ENCODE data around the gene NEK10. TPM values are rescaled to one million over a fixed set of nuclear protein-coding genes. Genes with fewer than 3 reads are reported as not detected.

The NEK10 gene
- polyA plus RNA-seq, 1 experiment = 3.0 TPM

DNA sequence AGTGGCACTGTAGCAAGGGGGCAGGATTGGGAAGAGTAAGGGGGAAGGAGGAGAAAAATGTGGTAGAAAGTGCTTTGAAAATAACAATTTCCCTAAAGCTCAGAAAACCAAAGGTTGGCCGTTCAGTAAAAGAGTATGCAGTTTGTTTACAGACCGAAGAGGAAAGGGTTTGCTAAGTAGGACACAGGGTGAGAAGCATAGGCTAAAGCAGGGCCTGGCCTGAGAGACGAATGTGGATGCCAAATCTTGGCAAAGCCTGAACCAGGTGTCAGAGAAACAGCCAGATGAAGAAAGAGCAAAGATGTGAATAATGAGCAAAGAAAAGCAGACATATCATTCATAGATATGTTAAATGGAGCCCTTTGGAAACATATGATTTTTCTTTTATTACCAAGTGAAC, 17.1 kb downstream of the NEK10 start:
- TF ChIP-seq, protein P1, sequence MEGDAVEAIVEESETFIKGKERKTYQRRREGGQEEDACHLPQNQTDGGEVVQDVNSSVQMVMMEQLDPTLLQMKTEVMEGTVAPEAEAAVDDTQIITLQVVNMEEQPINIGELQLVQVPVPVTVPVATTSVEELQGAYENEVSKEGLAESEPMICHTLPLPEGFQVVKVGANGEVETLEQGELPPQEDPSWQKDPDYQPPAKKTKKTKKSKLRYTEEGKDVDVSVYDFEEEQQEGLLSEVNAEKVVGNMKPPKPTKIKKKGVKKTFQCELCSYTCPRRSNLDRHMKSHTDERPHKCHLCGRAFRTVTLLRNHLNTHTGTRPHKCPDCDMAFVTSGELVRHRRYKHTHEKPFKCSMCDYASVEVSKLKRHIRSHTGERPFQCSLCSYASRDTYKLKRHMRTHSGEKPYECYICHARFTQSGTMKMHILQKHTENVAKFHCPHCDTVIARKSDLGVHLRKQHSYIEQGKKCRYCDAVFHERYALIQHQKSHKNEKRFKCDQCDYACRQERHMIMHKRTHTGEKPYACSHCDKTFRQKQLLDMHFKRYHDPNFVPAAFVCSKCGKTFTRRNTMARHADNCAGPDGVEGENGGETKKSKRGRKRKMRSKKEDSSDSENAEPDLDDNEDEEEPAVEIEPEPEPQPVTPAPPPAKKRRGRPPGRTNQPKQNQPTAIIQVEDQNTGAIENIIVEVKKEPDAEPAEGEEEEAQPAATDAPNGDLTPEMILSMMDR (IDR thresholded peaks at IDR 0.05; ENCODE audit: low read depth, low read length) = no peak
- POLR2A ChIA-PET = no interaction called here
- CTCF ChIA-PET = no interaction called here
- no peak overlapping the region for H3K27ac ChIP-seq (ENCODE audit: low read depth, low read length)
- DNase-seq (ENCODE audit: low read depth, low spot score) = no peak
- no peaks in the 10 kb centered on the region for H3K27me3 ChIP-seq (ENCODE audit: control insufficient read depth, insufficient read depth, low read length)
- no peak overlapping the region for H3K4me3 ChIP-seq (ENCODE audit: low read depth, low read length)
- no peaks in the 10 kb centered on the region for H3K9me3 ChIP-seq (ENCODE audit: control insufficient read depth, insufficient read depth, low read length)

DNA sequence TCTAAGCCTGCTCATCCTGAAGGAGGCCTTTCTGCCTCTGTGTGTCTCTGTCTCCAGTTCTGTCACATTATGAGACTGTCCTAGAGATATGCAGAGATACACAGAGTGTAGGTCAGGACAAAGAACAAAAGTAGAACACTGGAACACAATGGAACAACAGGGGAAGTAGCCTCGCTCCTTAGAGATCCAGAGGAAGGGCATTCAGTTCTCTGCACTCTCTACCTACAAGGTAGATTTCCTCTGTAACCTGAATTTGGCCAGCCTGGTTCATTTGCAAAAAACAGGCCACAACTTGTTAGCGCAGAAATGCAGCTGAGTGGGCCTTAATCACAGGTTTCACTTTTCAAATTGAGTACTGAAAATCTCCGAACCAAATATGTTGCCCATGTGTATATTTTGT, 19.4 kb downstream of the NEK10 start:
- TF ChIP-seq, protein P1 (IDR thresholded peaks at IDR 0.05; ENCODE audit: low read depth, low read length) = no peak
- Histone ChIP-seq H3K27ac (ENCODE audit: low read depth, low read length) (no peak overlapping the region), H3K27me3 (ENCODE audit: control insufficient read depth, insufficient read depth, low read length) (no peaks in the 10 kb centered on the region), H3K4me3 (ENCODE audit: low read depth, low read length) (no peak overlapping the region), H3K9me3 (ENCODE audit: control insufficient read depth, insufficient read depth, low read length) (no peaks in the 10 kb centered on the region)
- POLR2A ChIA-PET = no interaction called here
- CTCF ChIA-PET = interaction anchor here (1.4 kb wide), 1 partner anchor 8 kb away, joined by 5 read pairs; no protein-coding TSS in a partner anchor
- no peak for DNase-seq (ENCODE audit: low read depth, low spot score)

DNA sequence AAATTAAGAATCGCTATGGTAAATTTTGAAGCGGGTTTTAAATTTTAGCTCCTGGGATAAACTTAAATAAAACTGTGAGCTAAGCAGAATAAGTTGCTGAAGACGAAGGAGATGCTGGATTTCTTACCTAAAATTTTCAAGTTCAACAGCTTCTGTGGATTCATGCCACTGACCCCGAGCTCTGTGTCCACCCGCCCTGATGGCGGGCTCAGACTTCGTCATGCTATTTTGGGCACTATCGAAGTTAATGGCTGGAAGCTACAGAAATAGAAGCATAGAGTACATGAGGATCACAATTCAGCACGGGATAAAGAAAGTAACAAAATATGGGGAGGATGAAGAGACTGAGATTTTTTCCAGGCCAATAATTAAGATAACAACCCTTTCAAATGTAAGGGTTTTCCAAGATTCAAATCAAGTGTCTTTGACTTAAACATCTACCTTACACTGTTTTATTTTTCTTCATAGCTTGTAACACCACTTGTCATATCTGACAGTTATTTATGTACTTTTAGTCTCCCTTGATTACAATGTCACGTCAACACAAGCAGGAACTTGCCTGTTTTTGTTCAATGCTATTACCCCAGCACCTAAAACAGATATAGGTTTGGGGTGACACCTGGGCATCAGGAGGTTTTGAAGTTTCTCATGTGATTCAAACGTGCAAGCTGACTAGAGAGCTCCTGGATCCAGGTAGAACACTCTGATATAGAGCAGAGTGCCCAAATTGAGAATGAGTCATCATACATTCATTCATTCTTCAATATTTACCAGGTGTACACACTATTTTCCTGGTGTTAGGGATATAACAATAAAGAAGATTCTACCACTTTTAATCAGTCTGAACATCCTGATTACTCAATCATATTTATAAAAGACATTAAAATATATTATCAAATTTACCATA, 23.0 kb downstream of the NEK10 start:
- TF ChIP-seq, protein P1 (IDR thresholded peaks at IDR 0.05; ENCODE audit: low read depth, low read length) = no peak
- Histone ChIP-seq H3K4me3 (ENCODE audit: low read depth, low read length) (no peak overlapping the region), H3K27me3 (ENCODE audit: control insufficient read depth, insufficient read depth, low read length) (no peaks in the 10 kb centered on the region), H3K27ac (ENCODE audit: low read depth, low read length) (no peak overlapping the region), H3K9me3 (ENCODE audit: control insufficient read depth, insufficient read depth, low read length) (no peaks in the 10 kb centered on the region)
- ChIA-PET POLR2A (no interaction called here), CTCF (interaction anchor here (1.1 to 2.0 kb wide), 2 partner anchors 12 to 20 kb away, joined by 3 to 7 read pairs; no protein-coding TSS in a partner anchor)
- DNase-seq (ENCODE audit: low read depth, low spot score) = no peak

DNA sequence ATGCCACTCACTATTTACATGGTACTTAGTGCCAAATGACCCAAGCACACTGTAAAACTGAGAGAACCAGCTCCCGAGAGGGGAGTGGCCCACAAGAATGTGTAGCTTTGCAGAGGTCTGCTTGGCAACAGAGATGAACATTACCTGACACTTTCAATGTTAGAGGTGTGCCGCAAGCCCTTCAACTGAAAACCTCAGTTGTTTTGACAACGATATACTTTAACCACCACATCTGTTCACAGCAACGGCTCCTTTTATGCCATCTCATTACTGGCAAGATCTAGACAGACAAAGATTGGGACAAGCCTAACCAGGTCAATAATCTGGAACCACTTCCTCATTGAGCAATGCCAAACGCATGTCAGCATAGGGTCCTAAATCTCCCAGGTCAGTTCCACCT, 23.7 kb downstream of the NEK10 start:
- TF ChIP-seq, protein P1 (IDR thresholded peaks at IDR 0.05; ENCODE audit: low read depth, low read length) = no peak
- no peak for DNase-seq (ENCODE audit: low read depth, low spot score)
- CTCF ChIA-PET = interaction anchor here (1.2 kb wide), 1 partner anchor 12 kb away, joined by 4 read pairs; no protein-coding TSS in a partner anchor

DNA sequence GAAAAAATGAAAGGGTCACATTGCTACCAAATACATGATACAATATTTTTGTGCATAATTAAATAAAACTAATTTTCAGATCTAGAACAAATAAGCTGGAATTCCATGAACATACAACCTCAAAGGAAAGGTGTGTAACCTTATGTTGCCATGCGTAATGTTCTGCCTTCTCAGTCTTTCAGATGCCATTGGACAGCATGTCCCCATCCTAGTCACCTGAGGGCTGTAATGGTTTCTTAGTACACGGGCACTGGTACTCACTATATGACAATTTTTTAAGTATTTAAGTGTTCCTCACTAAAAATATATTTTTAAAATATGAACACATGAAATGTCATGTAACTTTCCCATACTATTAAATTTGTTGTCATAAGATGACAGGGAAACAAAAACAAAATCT, 24.1 kb downstream of the NEK10 start:
- CTCF ChIA-PET = interaction anchor here (1.0 to 1.2 kb wide), 2 partner anchors 13 to 367 kb away, joined by 4 read pairs; no protein-coding TSS in a partner anchor
- TF ChIP-seq, protein P1 (IDR thresholded peaks at IDR 0.05; ENCODE audit: low read depth, low read length) = no peak
- H3K27ac ChIP-seq (ENCODE audit: low read depth, low read length) = no peak overlapping the region
- POLR2A ChIA-PET = no interaction called here
- H3K27me3 ChIP-seq (ENCODE audit: control insufficient read depth, insufficient read depth, low read length) = no peaks in the 10 kb centered on the region
- H3K9me3 ChIP-seq (ENCODE audit: control insufficient read depth, insufficient read depth, low read length) = no peaks in the 10 kb centered on the region
- DNase-seq (ENCODE audit: low read depth, low spot score) = no peak
- no peak overlapping the region for H3K4me3 ChIP-seq (ENCODE audit: low read depth, low read length)

More for the DNA sequence above, 23.7 kb downstream of the NEK10 start:
- Histone ChIP-seq H3K27ac (ENCODE audit: low read depth, low read length) (no peak overlapping the region), H3K27me3 (ENCODE audit: control insufficient read depth, insufficient read depth, low read length) (no peaks in the 10 kb centered on the region), H3K9me3 (ENCODE audit: control insufficient read depth, insufficient read depth, low read length) (no peaks in the 10 kb centered on the region), H3K4me3 (ENCODE audit: low read depth, low read length) (no peak overlapping the region)
- POLR2A ChIA-PET = no interaction called here

All from AG04450 (cell line).